NCI-H82 treated with DMSO at 0.1 percent for 48 hours (cell line): Measurements from ENCODE around the gene TRIM23.
"Not testable (repeated sequence)": the region's sequence is repeated elsewhere in the genome, so short reads cannot be mapped to it uniquely, and the experiment has no call there.

Experiments used
- DNase-seq: peaks from one replicate; lab custom pipeline; 2025; ENCODE audit not compliant: unreplicated experiment; lab: John Stamatoyannopoulos, UW

Gene TRIM23

DNA sequence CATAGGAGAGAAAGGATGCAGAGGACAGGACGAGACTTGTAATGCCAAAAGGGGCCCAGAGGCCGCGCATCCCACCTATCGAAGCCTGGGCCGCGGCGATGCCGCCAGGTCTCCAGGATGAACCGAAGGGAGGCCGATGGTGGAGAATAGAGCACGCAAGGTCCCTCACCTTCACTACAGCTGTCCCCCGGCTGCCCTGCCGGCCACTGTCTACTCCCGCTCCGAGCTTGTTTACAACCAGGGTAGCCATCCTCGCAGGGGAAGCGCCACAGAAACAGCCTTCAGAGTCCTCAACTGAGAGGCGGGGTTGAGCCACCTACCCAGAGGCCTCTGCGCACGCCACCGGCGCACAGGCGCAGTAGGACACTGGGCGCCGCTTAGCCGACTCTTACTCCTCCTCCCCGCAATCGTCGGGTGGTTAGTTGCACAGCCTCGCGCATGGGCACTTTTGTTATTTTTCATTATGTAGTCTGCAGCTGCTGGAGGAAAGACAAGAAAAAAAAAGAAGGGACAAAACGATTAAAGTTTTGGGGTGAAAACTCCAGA is at the start of gene TRIM23:
TRIM23 (minus strand) TSS at position 309 of the 546 bp plus-strand sequence; CDS start at position 250, 59 bp downstream.
- peak; percentile 79 for DNase-seq

DNA sequence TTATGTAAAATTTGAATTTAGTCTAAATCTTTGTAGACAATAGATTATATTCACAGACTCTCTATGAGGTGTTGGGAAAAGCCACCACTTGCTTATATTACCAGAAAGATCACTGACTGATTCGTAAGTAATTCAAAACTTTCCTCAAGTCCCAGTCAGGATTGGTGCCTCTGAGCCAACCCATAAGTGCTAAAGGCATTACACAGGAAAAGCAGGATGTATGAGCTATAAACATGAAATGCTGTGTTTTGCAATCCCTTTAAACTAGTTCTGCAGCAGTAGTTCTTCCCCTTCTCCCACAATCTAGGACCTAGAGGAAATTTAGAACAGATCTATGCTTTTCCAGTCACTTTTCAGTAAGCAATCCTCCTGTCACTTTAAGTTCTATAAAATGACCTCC is 48.7 kb upstream of the TRIM23 start:
- no peak for DNase-seq

DNA sequence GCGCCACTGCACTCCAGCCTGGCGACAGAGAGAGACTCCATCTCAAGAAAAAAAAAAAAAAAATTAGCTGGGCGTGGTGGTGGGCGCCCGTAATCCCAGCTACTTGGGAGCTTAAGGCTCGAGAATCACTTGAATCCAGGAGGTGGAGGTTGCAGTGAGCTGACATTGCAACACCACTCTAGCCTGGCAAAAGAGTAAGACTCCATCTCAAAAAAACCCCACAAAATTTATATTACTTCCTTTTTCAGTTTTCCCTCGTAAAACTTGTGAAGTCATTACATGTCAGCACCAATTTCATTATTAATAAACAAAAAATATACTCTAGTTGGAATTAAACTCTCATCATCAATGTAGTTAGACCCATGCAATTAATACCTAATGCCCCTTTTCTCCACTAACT is 44.6 kb upstream of the TRIM23 start:
- DNase-seq: no peak

DNA sequence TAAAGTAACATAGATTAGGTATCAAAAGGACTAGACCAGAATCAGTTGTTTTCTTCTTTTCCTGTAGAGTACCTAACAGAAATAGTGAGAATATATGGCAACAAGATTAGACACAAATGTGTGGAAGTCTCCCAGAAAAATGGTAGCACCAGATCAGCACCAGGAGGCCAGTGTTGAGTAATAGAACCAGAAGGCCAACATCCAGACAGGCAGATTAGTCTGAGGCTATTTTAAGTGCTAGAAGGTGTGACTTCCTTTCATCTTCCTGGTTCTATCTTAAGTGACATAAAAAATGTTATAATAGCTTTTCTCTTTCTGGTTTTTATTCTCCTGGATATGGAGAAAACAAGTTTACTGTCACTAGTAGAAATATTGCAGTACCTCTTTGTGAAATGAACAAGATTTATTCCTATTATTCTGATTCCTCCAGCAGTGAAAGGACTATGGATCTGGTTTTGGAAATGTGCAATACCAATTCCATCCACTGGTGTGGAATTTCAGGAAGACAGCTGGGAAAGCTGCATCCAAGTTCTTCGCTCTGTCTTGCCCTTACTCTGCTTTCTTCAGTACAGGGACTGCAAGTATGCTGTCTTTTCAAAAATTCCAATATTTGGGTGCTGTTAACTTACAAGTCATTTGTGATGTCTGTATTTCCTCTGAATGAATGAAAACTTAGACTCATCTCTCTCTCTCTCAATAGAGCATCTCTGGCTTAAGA is 39.8 kb upstream of the TRIM23 start:
- DNase-seq: no peak

DNA sequence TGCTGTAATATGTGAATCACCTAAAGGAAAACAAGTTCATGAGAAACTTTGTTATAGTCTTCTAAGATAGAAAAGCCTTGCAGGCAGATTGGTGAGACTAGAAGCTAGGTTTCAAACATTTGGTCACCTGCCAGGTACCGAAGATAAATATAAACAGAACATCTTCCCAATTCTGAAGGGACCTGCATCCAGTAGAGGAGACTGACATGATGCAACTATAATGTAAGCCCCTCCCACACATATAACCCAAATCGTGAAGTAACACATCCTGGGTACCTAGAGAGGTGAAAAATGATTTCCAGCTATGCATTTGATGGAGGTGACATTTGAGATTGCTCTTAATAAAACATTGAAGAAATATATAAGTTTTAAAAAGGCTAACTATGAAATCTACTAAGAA is 30.6 kb upstream of the TRIM23 start:
- no peak for DNase-seq

DNA sequence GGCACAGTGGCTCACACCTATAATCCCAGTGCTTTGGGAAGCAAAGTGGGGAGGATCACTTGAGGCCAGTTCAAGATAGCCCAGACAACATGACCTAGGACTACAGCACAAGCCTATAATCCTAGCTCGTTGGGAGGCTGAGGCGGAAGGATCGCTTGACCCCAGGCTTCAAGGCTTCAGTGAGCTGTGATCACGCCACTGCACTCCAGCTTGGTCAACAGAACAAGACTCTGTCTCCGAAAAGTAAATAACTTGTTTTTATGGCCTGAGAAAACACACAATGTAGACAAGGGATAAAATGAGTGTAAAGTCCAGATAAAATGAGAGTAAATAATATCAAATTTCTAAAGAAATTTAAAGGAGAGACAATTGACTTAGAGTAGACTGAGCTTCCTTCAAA is 27.0 kb upstream of the TRIM23 start:
- DNase-seq: no peak

DNA sequence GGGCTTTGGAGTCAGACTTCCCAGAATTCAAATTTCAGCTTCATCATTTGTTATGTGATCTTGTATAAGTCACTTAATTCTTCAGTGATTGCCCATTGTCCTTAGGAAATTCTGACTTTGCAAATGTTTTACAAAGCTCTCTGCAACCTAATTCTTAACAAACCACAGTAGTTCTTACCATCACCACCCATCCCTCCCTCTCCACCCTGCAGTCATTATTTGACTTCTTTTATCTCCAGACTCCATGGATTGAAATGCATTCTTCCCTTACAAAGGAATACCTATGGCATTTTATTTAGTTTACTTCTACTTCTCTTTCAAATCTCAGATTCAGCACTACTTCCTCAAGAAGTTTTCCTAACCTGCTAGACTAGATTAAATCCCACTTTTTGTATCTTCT is 23.8 kb upstream of the TRIM23 start:
- DNase-seq: no peak

DNA sequence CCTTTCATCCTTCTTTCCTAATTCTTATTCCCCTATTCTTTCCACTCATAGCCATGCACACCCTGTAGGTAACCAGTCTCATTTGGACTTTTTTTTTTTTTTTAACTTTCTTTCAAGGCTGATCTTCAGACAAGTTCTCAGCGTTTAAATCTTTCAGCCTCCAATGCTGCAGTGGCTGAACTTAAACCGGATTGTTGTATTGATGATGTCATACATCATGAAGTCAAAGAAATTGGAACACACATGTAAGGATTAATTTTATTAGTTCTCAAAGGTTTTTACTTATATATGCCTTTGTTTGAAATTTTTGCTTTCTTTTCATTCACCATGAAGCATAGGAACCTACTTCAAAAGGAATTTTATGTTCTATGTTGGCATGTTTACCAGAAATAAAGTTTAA is 22.8 kb upstream of the TRIM23 start:
- DNase-seq: no peak

DNA sequence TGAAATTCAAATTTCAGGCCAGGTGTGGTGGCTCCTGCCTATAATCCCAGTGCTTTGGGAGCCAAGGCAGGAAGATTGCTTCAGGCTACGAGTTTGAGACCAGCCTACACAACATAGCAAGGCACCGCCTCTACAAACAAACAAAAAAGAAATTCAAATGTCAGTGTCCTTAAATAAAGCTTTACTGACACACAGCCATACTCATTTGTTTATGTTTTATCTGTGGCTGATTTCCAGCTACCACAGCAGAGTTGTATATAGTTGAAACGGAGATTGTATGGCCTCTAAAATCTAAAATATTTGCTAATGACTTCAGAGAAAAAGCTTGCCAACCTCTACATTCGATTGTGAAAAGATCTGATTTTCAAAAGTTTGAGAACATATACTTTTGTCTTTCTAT is 16.1 kb upstream of the TRIM23 start:
- DNase-seq: no peak

DNA sequence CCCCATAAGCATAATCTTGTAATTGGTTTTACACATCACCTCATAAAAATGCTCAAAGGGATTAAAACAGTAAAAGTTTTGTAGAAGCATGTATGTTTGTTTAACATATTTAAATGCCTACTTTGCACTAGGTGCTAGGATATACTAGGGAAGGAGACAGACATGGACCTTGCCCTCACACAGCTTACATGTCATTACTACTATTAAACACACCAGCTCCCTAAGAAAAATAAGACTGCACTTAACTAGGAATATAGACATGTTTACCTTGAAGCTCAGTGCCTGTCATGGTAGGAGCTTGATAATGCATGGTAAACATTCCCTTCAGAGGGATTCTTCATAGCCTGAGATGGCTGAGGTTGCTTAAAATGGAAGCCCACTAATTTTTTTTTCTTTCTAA is 6.8 kb upstream of the TRIM23 start:
- DNase-seq: no peak

DNA sequence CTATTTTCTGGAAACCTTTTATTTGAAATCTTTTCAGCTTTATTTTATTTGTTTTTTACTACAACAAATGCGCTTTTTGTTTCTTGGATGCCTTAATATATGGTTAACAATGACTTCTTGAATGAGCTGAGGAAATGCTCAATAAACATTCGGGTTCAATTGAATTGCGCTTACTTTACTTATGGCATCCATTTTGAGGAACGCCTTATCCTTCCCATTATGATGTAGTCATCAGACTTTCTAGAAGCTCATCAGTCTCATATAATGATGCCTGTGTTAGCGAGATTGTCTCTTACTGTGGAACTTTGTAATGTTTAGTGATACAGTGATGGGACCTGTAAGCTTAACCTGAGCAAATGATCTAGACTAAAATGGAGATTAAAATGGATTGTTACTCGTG is 1.6 kb upstream of the TRIM23 start:
- DNase-seq: no peak

DNA sequence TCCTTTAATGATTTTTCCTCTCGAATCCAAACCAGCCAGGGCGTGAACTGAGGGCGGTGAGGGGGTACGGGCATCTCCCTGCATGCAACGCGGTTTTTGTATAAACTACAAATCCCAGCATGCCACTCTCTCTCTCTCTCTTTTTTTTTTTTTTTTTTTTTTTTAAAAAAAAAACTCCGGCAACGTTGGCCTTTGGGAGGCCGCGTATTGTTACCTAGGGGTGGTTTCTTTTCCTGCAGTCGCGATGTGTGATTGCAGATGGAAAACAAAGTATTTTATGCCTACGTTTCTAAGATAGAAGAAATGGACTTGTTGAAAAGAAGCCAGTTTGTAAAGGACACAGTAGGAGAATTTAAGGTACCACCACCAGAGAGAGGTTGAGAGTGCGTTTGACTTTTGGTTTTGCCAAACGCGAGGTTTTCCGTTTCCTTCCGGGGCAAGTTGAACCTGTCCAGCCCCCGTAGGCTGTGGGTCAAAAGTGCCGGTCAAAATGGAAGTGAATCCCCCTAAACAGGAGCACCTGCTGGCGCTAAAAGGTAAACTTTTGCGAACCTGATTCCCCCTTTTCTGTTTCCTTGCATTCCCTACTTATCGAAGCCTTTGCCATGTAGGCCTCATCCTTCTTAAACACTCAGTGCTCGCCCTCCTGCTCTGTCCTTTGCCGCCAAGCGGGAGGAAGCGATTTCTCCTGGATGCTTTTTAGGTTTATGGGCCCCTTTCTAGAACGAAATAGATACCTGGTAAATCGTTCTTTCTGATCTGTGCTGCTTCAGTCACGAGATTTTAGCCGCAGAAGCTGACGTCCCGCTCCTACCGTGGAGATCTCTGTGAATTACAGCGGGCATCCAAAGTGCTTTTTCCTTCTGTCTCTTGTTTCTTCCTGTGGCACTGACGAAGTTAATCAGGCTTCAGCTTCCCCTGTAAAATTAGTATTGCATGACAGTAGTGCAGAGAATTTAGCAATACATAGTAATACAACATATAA is 730 bp upstream of the TRIM23 start, which contains the start of the genes SHLD3 and TRAPPC13:
SHLD3 (plus strand) TSS at position 457 of the 985 bp plus-strand sequence. CDS start 4,561 bp downstream, outside the sequence.
TRAPPC13 (plus strand) TSS at position 457 of the 985 bp plus-strand sequence; CDS start at position 491, 34 bp downstream.
- DNase-seq: peak; percentile 81

DNA sequence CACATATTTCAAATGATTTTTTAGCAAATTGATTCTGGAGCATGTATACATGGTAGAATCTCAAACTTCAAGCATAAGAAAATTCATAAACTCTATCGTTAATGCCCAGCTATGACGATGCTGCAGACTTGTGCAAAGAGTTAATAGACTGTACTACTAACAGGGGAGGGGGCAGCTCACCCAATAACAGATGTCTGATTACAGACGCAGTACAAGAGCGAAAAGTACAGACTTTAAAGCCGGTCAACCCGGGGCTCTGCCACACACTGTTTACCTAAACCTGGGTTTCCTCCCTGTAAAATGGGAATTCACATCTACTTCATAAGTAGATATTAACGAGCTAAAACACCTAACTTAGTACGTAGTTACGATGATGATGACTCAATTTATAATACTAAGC is 651 bp downstream of the TRIM23 start:
- no peak for DNase-seq

DNA sequence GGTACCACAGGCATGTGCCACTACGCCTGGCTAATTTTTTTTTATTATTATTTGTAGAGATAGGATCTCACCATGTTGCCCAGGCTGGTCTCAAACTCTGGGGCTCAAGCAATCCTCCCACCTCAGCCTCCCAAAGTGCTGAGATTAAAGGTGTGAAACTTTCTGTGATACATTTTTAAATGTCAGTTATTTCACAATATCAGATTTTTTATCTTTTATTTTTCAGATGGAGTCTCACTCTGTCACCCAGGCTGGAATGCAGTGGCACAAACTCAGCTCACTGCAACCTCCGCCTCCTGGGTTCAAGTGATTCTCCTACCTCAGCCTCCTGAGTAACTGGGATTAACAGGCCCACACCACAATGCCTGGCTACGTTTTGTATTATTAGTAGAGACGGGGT is 2.2 kb downstream of the TRIM23 start:
- DNase-seq: not testable (repeated sequence)

DNA sequence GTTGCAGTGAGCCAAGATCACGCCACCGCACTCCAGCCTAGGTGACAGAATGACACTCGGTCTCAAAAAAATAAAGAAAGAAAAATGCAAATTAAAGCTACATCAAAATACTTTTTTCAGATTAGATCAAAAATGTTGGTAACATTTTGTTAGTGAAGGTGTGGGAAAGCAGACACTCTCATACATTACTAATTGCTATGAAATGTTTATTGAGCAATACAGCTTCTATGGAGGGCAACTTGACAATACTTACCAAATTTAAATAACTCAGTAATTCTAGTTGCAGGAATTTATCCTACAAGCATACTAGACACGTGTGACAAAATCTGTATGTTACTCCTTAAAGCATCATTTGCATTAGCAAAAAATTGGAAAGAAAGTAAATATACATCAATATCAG is 4.1 kb downstream of the TRIM23 start:
- no peak for DNase-seq

DNA sequence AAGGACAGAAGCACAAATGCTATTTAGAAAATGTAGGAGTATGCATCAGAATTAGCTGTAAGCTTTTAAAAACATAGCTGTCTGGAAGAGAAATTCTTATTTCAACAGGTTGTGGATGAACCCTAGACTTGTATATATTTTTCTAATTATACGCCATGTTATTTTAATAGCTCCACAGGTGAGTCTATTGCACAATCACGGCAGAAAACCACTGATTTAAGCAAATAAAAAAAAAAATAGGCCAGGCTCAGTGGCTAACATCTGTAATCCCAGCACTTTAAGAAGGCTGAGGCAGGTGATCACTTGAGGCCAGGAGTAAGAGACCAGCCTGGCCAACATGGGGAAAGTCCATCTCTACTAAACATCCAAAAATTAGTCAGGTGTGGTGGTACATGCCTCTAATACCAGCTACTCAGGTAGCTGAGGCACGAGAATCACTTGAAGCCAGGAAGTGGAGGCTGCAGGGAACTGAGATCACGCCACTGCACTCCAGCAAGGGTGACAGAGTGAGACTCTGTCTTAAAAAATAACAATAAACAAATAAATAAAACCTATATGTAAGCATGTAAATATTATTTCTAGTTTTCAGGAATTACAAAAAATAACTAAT is 11.7 kb downstream of the TRIM23 start:
- DNase-seq: no peak

DNA sequence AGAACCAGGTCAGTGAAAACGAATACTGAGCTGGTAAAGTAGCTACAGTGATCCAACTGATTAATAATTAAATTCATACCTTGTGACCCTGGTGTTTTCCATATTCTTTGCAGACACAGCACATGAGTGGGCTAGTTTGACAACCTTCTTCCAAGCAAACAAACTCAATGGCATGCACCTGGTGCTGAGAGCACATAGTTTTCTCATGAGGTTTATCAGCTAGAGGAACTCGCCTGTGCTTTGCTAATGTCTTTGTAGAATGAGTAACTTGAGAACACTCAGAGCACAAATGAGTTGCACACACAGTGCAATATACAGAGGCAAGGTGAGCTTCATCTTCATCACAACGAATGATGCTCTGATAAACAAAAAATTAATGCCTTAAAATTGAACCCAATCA is 12.6 kb downstream of the TRIM23 start:
- no peak for DNase-seq

DNA sequence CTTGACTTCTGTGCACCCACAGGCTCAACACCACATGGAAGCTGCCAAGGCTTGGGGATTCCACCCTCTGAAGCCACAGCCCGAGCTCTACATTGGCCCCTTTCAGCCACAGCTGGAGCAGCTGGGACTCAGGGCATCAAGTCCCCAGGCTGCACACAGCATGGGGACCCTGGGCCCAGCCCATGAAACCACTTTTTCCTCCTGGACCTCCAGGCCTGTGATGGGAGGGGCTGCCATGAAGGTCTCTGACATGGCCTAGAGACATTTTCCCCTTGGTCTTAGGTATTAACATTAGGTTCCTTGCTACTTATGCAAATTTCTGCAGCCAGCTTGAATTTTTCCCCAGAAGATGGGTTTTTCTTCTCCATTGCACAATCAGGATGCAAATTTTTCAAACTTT is 22.4 kb downstream of the TRIM23 start:
- DNase-seq: not testable (repeated sequence)

DNA sequence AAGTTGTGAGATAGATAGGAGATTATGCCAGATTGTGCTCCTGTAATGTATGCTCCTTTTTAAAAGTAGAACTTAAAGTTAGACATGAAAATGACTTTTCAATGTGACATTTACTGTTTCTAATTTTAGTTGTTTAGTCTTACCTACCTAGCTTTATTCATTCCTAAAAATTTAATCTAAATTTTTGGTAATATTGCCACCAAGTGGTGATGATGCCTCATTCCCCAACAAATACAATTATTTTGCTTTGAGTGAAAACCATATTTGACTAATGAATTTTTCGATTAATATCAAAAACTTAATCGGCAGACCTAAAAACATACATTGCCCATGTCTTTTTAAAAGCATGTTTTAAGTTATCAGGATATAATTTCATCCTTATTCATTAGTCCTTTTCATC is 35.4 kb downstream of the TRIM23 start:
- DNase-seq: no peak

DNA sequence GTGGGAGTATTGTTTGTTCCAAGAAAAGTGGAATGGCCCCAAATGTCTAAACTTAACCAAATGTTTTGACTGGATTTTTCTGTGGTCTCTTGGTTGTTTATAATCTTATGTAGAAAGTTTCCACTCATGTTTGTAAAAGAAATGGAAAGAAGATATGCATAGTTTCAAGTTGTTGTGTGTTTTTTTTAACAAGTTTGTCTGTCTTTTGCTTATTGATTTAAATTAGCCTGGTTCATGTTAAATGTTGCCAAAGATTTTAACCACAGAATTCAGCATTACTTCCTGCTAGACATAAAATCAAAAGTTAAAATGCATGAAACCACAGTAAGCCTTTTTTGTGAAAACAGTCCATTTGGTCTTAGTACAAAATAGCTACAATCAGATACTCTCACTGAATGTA is 47.0 kb downstream of the TRIM23 start:
- no peak for DNase-seq

DNA sequence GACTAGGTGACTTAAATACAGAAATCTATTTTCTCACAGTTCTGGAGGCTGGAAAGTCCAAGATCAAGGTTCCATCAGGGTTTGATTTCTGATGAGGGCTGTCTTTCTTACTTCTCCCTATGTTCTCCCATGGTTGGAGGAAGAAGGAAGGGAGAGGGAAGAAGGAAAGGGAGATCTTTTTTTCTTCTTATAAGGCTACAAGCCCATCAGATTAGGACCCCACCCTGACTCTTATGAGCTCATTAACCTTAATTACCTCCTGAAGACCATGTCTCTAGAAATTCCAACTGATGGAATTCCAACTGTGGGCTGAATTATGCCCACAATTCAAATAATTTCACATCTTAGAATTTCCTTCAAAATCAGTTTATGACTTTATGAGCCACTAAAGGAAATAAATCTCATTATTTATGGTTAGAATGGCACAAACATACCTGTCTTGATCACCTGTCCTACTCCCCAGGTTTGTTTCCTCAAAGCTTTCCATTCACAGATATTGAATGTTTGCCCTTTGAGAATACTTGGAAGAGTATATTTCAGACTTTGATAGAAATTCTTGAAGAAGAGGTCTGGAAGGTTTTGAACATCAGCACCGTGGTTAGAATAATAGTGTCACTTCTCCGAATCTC is 53.4 kb downstream of the TRIM23 start:
- no peak for DNase-seq
